ENCODE measurements around the gene KCNE4.

Gene KCNE4

DNA sequence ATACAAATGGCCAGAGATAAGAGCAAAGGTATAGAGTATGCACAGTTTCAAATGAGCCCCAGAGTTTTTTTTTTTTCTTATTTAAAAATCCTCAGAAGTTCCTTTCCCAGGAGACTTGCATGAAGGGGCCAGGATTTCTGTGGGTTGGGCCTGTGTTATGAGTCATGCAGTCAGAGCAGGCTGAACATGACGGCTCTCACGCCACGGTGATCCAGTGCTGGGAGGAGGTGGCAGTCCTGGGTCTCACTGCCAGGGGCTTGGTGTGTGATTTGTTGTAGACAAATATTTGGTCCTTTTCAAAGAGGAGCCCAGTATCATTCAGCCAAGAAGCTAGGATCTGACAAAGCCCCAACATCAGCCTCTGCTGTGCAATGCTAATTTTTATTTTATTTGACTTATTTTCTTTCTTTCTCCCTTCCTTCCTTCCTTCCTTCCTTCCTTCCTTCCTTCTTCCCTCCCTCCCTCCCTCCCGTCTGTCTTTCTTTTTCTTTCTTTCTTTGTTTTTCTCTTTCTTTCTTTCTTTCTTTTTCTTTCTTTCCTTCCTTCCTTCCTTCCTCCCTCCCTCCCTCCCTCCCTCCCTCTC, 10.4 kb upstream of the KCNE4 start:
- FAIRE-seq: no peak

DNA sequence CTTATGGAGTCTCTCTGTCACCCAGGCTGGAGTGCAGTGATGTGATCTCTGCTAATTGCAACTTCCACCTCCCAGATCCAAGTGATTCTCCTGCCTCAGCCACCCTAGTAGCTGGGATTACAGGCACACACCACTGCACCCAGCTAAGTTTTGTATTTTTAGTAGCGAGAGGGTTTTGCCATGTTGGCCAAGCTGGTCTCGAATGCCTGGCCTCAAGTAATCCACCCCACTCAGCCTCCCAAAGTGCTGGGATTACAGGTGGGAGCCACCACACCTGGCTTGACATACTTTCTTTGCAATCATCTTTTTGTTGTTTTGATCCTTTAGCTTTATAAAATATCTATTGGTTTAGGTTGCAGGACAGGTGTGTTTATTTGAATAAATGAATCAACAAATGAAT, 9.7 kb upstream of the KCNE4 start:
- FAIRE-seq: no peak

DNA sequence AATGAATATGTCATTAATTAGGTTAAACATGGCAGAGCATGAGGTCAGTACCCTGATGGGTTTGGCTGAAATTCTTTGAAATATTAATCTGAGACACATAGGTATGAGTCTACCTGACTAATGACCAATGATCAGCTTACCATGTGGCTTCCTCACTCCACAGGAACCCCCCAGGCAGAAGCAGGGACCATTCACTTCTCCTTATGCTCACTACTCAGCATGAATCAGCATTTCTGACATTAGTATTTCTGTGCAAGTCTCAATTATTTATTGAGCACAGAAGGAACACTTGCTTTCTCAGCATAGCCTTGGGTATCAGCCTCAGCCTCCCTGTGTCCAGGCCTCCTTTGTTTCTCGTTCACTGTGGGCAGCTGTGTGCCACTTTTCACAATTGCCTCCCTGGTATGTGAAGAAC, 9.3 kb upstream of the KCNE4 start:
- no peak for FAIRE-seq

DNA sequence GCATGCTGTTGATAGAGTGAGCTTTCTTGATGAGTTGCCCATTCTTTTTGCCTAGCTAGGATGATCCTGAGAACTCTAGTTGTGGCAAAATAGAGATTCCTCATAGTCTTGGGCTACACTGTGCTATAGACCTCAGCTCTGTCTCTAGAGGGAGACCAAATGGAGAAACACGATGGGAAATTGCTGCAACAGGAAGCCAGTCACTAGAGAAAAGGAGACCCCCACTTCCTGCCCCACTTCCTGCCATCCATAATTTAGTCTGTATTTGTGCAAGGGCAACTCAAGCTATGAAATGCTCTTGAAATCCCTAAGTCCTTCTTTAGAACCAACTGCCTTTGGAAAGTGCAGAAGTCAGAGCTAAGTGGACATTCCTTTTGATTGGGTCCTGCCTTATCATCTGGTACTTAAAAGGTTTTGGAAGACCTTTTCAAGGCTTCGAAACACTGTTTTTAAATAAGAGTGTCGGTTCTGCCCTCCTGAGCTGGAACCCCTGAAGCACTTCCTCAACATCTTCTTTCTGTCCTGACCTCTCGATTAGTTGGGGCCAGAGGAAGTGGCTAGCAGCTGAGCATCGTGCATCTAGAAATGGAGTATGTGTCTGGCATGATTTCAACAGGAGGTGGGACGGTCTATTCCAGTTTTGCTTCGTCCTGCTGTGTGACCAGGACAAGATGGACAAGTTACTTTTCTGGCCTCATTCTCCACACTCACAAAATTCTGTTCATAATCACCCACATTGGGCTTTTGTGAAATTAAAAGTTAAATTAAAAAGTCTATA, 8.6 kb upstream of the KCNE4 start:
- no peak for FAIRE-seq

DNA sequence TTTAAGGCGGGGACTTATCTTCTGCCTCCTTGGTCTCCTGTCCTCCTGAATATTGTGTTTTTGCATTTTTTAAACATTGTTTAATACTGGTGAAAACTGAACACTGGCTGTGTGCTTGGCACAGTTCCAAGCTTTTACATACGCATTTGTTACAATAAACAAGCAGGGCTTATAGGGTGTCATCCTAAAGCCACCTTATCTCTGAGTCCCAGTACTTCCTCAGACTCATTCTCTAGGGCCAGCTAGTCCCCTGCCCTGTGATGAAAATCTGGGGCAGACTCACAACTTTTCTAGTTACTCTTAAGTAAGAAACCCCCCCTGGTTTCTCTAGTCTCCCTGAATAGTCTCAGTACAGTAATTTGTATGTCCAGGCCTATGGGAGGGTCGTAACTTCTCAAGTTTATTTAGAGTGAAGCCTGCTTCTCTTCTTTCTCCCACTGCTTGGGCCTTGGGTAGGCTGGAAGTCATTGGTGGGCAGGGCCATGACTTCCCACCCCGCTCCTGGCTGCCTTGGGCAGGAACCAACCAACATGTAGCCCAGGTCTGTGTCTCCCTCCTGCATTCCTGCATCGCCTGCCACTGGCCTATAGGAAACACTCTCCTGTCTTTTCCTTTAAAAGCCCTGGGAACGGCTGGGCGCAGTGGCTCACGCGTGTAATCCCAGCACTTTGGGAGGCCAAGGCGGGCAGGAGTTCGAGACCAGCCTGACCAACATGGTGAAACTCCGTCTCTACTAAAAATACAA, 7.7 kb upstream of the KCNE4 start:
- no peak for FAIRE-seq

DNA sequence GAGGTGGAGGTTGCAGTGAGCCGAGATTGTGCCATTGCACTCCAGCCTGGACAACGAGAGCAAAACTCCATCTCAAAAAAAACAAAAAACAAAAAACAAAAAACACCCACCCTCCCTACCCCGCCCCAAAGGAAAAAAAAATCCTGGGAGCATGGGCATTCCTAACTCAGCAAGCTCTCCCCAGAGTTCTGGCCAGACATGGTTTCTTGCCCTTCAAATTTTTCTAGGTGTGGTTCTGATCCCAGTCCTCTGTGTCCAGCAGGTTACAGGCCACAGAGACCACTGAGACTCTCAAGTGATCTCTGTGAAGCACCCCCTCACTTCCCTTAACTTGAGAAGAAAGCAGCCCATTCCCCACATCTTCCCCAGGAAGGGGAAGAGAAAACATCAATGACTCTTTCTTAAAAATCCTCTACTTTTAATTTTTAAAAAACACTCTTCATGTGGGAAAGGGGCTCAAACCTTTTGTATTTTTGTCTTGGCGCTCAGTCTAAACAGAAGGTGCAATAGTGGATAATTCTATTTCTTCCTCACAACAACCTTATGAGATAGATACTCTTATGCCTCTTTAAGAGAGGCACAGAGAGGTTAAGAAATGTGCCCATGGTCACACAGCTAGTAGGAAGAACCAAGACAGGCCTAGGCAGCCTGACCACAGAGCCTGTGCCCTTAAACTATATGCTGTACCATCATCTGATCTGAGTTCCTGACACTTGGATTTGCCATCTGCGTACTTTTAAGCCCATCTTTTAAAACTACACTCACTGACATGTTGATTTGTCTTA, 6.9 kb upstream of the KCNE4 start:
- FAIRE-seq: no peak

DNA sequence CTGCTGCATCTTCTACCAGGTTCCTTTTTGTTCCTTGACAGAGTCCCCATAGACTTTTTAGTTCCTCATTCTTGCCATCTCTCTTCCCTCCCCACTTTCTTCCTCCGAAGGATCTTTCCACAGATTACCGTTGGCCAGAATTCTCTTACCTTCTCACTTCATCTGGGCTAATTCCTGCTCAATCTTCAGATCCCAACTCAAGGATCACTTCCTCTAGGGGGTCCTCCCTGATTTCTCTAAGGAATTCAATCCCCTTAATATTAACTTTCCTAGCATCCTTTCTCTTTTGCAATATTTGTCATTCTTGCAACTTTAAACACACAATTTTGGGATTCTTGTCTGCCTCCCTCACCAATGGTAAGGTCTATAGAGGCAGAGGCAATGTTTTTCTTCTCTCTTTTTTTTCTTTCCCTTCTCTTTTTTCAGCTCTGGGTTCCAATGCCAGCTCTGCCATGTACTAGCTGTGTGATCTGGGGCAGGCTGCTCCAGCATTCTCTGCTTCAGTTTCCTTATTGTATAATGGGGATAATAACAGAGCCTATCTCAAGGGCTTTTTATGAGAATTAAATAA, 5.4 kb upstream of the KCNE4 start:
- FAIRE-seq: no peak

DNA sequence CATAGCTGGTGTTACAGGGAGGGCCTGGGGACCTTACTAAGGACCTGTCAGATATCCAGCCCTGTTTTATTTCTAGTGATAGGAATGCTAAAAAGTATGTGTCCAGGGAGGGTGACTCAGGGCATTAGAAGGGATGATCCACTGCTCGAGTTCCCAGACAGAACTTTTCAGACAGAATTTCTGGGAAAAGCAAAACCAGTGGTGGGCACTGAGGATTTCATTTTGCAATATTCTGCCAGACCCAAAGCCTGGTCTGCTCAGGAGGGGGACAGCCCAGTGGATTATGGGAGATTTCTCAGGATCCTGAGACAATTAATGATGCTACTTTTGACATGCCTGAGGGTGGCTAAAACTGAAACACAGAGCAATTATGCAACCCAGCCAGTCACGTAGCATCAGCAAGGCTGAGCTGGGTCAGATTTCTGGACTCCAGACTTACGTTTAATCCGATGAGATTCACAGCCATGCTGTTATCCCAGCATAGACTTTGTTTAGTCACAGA, 4.7 kb upstream of the KCNE4 start:
- no peak for FAIRE-seq

DNA sequence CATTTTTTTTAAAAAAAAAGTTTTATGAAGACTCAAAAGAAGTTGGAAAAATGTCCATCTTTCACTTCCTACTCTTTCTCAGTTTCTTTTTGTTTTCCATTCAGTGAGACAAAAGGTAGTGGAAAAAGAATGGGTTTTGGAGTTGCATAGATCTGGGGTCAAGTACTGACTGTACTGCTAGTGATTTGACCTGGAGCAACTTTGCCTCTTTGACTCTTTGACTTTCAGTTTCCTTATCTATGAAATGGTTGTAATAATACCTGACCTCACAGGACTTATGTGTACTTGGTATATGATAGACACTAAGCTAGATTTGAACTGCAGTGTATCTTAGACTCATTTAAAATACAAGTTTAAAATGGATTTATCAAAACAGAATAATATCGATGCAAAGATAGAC, 3.5 kb upstream of the KCNE4 start:
- FAIRE-seq: no peak

DNA sequence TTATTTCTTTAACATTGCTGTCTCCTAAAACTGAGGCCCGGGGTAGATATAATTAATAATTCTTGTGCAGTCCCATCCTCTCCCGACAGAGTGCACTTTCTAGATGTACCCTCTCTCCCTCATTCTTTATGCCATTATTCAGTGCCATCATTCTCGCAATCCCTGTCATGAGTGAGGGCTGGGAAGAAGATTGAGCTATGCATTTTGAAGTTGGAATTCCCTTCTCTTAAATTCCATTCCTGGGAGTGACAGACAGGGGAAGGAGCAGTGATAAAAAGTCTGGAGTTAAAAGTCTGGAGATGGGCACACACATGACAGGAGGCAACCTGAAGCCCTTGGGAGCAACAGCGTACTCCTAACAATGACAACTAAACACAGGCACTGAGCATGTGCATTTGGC, 2.6 kb upstream of the KCNE4 start:
- FAIRE-seq: no peak

DNA sequence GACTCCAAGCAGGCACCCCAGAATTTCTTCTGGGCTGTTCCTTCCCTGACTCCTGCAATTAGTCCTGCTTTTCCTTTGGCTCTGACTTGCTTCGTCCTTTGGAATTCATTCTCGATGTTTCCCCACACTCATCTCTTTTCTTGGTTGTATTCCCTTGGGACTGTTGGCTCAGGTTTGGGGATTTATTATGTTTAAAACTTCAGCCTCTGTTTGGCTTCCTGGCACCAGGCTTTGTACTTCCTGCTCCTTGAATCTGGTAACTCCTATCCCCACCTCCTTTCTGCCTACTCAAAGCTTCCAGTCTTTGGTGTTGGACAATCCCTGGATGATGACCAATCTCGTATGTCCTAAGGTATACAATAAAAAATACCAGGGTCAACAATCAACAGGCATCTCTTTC, 1.8 kb upstream of the KCNE4 start:
- no peak for FAIRE-seq

DNA sequence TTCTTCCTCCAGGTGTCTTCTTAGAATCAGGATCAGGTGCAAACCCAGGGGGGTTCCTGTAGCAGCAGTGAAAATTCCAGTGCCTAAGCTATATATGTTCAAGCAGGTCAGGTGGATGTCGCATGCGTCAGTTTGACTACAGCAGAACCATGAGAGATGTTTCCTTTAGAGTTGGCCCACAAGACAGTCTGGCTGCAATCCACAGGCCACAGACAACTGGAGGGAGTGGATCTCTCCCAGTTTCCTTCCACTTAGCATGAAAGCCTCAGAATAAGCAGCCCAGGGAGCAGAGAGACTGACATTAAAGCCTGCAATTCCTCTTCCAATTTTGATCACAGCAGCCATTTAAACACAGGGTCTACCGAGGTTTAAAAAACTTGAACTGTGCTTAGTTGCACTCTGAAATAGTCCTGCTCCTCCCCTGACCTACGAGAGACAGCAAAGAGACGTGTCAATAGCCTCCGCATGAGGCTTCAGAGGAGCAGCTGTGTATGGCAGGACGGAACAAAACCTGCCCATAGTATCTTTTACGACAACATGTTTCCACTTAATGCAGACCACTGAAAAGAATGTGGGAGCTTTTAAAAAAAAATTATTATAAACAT, 988 bp upstream of the KCNE4 start:
- no peak for FAIRE-seq

DNA sequence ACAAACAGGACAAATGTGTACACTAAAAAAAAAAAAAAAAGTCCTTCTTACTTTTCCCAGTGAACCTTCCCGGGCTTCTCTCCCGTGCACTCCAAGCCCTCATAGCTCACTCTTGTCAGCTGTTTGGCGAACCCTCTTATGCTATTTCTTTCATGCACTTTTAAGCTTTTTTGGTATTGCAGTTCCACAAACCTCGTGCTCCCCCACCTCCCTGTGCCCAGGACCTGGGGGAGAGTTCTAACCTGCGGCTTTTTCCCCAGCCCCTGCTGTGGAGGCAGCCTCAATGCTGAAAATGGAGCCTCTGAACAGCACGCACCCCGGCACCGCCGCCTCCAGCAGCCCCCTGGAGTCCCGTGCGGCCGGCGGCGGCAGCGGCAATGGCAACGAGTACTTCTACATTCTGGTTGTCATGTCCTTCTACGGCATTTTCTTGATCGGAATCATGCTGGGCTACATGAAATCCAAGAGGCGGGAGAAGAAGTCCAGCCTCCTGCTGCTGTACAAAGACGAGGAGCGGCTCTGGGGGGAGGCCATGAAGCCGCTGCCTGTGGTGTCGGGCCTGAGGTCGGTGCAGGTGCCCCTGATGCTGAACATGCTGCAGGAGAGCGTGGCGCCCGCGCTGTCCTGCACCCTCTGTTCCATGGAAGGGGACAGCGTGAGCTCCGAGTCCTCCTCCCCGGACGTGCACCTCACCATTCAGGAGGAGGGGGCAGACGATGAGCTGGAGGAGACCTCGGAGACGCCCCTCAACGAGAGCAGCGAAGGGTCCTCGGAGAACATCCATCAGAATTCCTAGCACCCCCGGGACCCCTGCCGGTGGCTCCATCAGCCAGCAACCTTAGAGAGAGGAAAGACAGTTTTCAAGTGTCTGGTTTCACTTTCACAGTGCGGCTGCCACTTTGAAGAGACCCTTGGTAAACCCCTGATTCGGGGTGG, 826 bp downstream of the KCNE4 start:
- FAIRE-seq: no peak

DNA sequence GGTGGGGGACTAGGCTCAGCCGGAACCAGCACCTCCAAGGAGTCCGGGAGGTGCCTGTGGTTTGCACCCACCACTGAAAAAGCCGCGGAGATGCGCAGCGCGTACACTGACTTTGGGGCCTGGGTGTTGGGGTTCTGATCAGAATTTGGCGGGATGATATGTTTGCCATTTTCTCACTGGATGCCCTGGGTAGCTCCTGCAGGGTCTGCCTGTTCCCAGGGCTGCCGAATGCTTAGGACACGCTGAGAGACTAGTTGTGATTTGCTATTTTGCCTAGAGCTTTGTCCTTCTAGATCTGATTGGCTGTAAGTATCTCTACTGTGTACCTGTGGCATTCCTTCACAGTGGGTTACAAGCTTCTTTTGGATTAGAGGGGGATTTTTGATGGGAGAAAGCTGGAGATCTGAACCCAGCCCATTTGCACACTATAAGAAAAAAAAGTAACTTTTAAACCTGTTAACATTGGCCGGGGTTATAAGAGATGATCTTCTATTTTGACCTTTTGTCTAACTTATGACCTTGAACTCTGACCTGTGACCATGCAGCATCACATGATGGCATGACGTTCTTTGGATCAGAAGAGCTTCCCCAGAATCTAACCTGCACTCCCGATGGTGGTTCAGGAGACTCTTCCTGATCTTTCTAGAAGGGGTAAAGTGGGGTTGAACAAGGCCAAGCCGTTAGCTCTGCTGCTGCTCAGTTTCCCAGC, 1.6 kb downstream of the KCNE4 start:
- FAIRE-seq: no peak

DNA sequence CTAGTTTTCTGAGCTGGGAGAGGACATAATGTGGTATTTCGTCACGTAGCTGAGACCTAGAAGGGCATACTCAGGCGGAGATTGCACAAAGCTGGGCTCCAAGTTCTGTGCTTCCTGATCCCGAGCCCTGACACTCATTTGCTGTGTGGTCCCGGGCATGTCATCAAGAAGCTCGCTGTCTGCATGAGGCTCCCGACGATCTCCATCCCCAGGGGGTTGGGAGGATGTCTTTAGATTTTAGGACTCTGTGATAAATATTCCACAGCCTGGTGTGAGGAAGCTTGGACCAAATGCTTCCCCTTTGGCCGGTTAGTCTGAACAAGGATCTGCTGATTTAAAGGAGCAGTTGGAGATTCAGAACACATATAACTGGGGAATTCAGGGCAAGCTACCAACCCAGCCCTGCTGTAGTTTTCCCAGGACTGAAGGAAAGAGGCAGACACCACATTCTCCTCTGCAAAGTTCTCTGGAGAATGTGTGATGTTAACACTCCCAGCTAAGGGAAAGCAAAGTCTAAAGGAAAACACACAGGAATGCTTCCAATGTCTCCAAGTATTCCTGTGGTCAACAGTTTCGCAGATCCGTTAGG, 2.3 kb downstream of the KCNE4 start:
- FAIRE-seq: no peak

DNA sequence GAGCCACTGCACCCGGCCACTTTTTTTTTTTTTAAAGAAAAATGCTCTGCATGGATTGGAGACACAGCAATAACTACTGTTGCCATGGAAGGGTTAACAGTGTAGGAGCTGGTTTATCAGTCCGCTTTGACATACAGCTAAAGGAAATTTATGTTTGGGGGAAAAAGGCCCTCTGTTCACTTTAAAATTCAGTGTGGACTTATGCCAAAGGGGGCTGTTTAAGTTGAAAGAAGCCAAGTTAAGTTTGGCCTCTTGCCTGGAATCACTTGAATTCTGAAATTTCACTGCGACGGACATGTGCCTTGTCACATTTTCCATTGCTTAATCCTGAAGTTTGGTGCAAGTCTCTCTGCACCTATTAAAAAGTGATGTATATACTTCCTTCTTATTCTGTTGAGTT, 3.1 kb downstream of the KCNE4 start:
- FAIRE-seq: no peak

DNA sequence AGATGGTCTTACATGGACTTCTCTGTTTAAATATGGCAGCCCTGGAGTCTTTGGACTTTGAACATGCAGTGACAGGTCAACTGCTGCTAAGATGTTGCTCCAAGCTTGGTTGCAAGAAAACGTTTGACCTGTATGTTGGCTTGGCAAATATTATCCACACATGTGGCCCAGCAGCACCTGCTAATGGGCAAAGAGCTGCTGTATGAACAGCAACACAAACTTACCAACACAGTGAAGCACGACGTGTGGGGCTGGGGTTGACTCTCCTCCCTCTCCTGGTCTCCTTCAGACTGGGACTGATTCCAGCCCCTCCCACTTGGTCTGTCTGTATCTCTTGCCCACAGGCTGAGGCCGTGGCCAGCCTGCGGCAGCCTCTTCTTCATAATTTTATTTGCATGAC, 3.8 kb downstream of the KCNE4 start:
- FAIRE-seq: no peak

DNA sequence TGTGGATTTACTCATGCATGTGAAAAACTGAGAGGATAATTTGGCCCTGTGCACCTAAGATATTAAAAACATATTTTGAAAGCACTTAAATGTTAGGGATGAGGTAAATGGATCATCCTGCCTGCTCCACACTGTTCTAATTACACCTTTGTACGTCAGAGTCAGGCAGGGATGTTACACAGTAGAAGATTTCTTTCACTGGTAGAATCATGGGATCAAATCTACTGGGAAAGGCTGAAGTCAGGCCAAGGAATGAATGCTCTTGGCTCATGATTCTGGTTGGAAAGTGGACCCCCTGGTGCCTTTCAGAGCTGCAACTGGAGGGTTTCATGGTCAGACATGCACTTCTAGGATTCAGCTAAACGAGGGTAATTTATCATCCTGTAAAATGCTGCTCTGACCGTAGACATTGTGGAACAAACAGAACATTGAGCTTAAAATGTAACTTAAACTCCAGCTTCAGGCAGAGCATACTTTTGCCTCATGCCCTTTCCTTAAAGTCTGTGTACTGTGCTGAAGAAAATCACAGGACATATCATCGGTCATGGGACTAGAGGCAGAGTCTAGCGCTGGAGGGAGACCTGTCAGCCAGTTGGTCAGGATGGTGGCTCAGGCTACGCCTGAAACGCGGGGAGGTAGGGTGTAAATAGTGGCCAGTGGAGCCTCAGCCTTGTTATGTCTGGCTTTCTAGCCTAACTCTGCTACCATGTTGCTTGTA, 4.9 kb downstream of the KCNE4 start:
- FAIRE-seq: no peak

DNA sequence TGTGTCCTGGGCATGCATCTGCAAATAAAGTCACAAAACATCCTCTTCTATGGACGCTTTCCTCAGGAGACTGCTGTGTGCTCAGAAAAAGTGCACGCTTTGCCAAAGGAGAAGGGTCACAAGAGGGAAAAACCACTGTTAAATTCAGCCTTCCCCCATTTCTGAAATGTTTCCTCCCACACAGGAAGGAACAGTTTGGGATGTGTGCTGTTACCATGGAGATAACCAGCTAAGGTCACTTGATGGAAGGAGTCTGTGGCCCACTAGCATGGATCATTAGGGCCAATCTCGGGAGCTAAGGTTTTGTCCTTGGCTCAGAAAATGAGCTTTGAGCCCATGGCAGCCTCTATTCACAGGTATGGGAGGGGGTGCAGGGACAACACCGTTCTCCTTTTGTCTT, 5.6 kb downstream of the KCNE4 start:
- FAIRE-seq: no peak
